ENCODE measurements around the gene INHBC. TPM values are rescaled to one million over a fixed set of nuclear protein-coding genes. Genes with fewer than 3 reads are reported as not detected.

INHBC gene
- total RNA-seq, 3 donors from 2014 or later: not detected

DNA sequence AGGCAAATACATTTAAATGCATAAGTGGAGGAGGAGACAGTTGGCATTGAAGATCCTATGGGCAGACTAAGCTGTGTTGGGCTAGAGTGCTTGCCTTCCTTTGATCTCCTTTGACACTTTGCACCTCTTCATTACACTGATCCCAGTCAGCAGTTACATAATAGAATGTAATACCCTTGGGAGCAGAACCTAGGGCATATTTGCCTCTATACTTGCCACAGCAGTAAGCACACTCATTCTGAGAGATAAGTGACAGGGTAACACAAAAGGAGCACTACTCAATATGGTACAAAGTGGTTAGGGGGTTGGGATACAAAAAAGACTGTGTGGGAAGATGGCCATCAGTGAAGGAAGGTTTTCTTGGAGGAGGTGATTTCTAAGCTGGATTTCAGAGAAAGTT is 62.2 kb downstream of the INHBC start:
- no peak for ATAC-seq
- Histone ChIP-seq H3K9me3 (no peaks in the 10 kb centered on the region), H3K4me3 (no peak overlapping the region), H3K4me1 (ENCODE audit: low read depth) (no peaks in the 10 kb centered on the region), H3K36me3 (ENCODE audit: low read depth) (no peaks in the 10 kb centered on the region)
- no peak for TF ChIP-seq CTCF (IDR thresholded peaks at IDR 0.05)
- intact Hi-C loops (cut with DNase I, micrococcal nuclease): no loop called here
- no peak for DNase-seq

- intact Hi-C loops (cut with DNase I, micrococcal nuclease): no loop called here
- H3K4me1 ChIP-seq (ENCODE audit: low read depth): no peaks in the 10 kb centered on the region
- TF ChIP-seq CTCF (IDR thresholded peaks at IDR 0.05): no peak
- no peaks in the 10 kb centered on the region for H3K9me3 ChIP-seq
- no peak for DNase-seq
- H3K4me3 ChIP-seq: no peak overlapping the region
- H3K36me3 ChIP-seq (ENCODE audit: low read depth): no peaks in the 10 kb centered on the region
- ATAC-seq: no peak
Measured at GRCh38 chr12:57497223-57498131, 62.9 kb downstream of the INHBC start.

DNA sequence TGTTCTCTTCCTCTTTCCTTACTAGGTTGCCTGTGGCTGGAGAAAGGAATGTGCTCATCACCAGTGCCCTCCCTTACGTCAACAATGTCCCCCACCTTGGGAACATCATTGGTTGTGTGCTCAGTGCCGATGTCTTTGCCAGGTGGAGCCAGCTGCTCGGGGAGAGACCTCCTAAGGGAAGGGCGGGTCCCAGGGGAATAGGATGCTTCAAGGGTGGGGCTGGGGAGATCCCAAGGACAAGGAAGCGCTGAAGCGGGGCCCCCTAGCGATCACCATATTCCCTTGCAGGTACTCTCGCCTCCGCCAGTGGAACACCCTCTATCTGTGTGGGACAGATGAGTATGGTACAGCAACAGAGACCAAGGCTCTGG is 63.5 kb downstream of the INHBC start:
- Histone ChIP-seq H3K4me3 (no peak overlapping the region), H3K4me1 (ENCODE audit: low read depth) (no peaks in the 10 kb centered on the region), H3K9me3 (no peaks in the 10 kb centered on the region), H3K36me3 (ENCODE audit: low read depth) (no peaks in the 10 kb centered on the region)
- DNase-seq (no peak), ATAC-seq (no peak)
- intact Hi-C loops (cut with DNase I, micrococcal nuclease): no loop called here
- no peak for TF ChIP-seq CTCF (IDR thresholded peaks at IDR 0.05)

GRCh38 chr12:57498571-57498970 is 64.0 kb downstream of the INHBC start:
- TF ChIP-seq CTCF (IDR thresholded peaks at IDR 0.05): no peak
- Histone ChIP-seq H3K9me3 (no peaks in the 10 kb centered on the region), H3K4me1 (ENCODE audit: low read depth) (no peaks in the 10 kb centered on the region), H3K36me3 (ENCODE audit: low read depth) (no peaks in the 10 kb centered on the region), H3K4me3 (no peak overlapping the region)
- DNase-seq (no peak), ATAC-seq (no peak)
- intact Hi-C loops (cut with DNase I, micrococcal nuclease): no loop called here

- H3K4me3 ChIP-seq: no peak overlapping the region
- no peaks in the 10 kb centered on the region for H3K4me1 ChIP-seq (ENCODE audit: low read depth)
- ATAC-seq (no peak), DNase-seq (no peak)
- no peak for TF ChIP-seq CTCF (IDR thresholded peaks at IDR 0.05)
- intact Hi-C loops (cut with DNase I, micrococcal nuclease): no loop called here
- H3K36me3 ChIP-seq (ENCODE audit: low read depth): no peaks in the 10 kb centered on the region
- H3K9me3 ChIP-seq: no peaks in the 10 kb centered on the region
Measured at GRCh38 chr12:57500213-57500612, 65.6 kb downstream of the INHBC start.

Other genes with a start within 250 kb of the INHBC start
- gene NXPH4, start 218.0 kb upstream of the INHBC start, total RNA-seq: under 1 TPM in 1 of 3 donors, not detected in 2; 0.25 TPM
- 10 to 100 TPM; 34.7 to 67.4 (median 40.9) TPM for gene SHMT2, start 205.1 kb upstream of the INHBC start, total RNA-seq
- 1 to 10 TPM; 2.4 to 4.3 (median 3.3) TPM for gene STAC3, start 183.6 kb upstream of the INHBC start, total RNA-seq
- 10 to 100 TPM; 43.9 to 80.8 (median 80.6) TPM for gene R3HDM2, start 3.7 kb upstream of the INHBC start, total RNA-seq
- gene INHBE, start 20.5 kb downstream of the INHBC start, total RNA-seq: not detected
- 1 to 10 TPM in 2 of 3 donors, under 1 TPM in 1; 0.46 to 2.0 (median 1.9) TPM for gene GLI1, start 25.0 kb downstream of the INHBC start, total RNA-seq
- 10 to 100 TPM in 2 of 3 donors, 1 to 10 TPM in 1; 8.8 to 18.5 (median 15.0) TPM for gene ARHGAP9, start 45.1 kb downstream of the INHBC start, total RNA-seq
- 100 to 1,000 TPM in 1 of 3 donors, 10 to 100 TPM in 2; 63.7 to 117 (median 94.7) TPM for gene MARS1, start 53.3 kb downstream of the INHBC start, total RNA-seq
- 10 to 100 TPM; 14.1 to 36.4 (median 19.1) TPM for gene DDIT3, start 85.7 kb downstream of the INHBC start, total RNA-seq
- gene MBD6, start 88.0 kb downstream of the INHBC start, total RNA-seq: 100 to 1,000 TPM; 116 to 137 (median 120) TPM
- 100 to 1,000 TPM; 138 to 140 (median 140) TPM for gene DCTN2, start 112.4 kb downstream of the INHBC start, total RNA-seq
- gene KIF5A, start 115.3 kb downstream of the INHBC start, total RNA-seq: 1 to 10 TPM in 2 of 3 donors, under 1 TPM in 1; 0.61 to 9.1 (median 1.2) TPM
- 10 to 100 TPM; 39.0 to 55.5 (median 54.2) TPM for gene PIP4K2C, start 156.4 kb downstream of the INHBC start, total RNA-seq
- gene DTX3, start 170.0 kb downstream of the INHBC start, total RNA-seq: 10 to 100 TPM in 1 of 3 donors, 1 to 10 TPM in 2; 4.3 to 65.5 (median 7.0) TPM
- 100 to 1,000 TPM in 1 of 3 donors, 10 to 100 TPM in 1, 1 to 10 TPM in 1; 5.0 to 129 (median 11.0) TPM for gene ARHGEF25, start 176.7 kb downstream of the INHBC start, total RNA-seq
- gene B4GALNT1, start 198.4 kb downstream of the INHBC start, total RNA-seq: 1 to 10 TPM in 1 of 3 donors, under 1 TPM in 2; 0.64 to 2.2 (median 0.65) TPM